ENCODE results near the gene GRK3. TPM values are rescaled to one million over a fixed set of nuclear protein-coding genes. Genes with fewer than 3 reads are reported as not detected.

The GRK3 gene
- total RNA-seq, 3 donors from 2014 or later (not counting 1 experiment from before 2014, with no cell fraction given): 2.2 to 7.2 (median 3.8) TPM

- no peaks in the 10 kb centered on the region for H3K36me3 ChIP-seq (ENCODE audit: control insufficient read depth, insufficient read depth, low read length)
- no peaks in the 10 kb centered on the region for H3K4me1 ChIP-seq (ENCODE audit: control insufficient read depth, insufficient read depth, low read length)
- Mint-ChIP-seq H3K9me3 (no peaks in the 10 kb centered on the region), H3K27ac (no peak overlapping the region), H3K36me3 (no peaks in the 10 kb centered on the region), H3K27me3 (ENCODE audit: low read depth in 2 of 2) (peaks cover 0 to 2% of the 10 kb centered on the region in 2 donors), H3K4me1 (no peaks in the 10 kb centered on the region), H3K4me3 (no peak overlapping the region)
- no peak overlapping the region for H3K27ac ChIP-seq (ENCODE audit: low read length)
- H3K4me3 ChIP-seq (ENCODE audit: low read length): no peak overlapping the region
- H3K9me3 ChIP-seq (ENCODE audit: control insufficient read depth, insufficient read depth, low read length): no peaks in the 10 kb centered on the region
- intact Hi-C loops (cut with micrococcal nuclease): no loop called here
- ATAC-seq: no peak
- no peak for DNase-seq
- no peak for TF ChIP-seq CTCF (IDR thresholded peaks at IDR 0.05)
- 92% methylated on average over 6 of the region's 6 CpGs for WGBS (ENCODE audit: insufficient coverage)
- H3K27me3 ChIP-seq (ENCODE audit: control insufficient read depth, insufficient read depth, low read length): no peaks in the 10 kb centered on the region
These were observed 116.5 kb downstream of the GRK3 start for GRCh38 chr22:25680956-25681355.

GRCh38 chr22:25682109-25682508, 117.6 kb downstream of the GRK3 start:
- H3K9me3 ChIP-seq (ENCODE audit: control insufficient read depth, insufficient read depth, low read length): no peaks in the 10 kb centered on the region
- H3K27ac ChIP-seq (ENCODE audit: low read length): no peak overlapping the region
- DNase-seq (no peak), ATAC-seq (no peak)
- no peak for TF ChIP-seq CTCF (IDR thresholded peaks at IDR 0.05)
- H3K36me3 ChIP-seq (ENCODE audit: control insufficient read depth, insufficient read depth, low read length): no peaks in the 10 kb centered on the region
- intact Hi-C loops (cut with micrococcal nuclease): no loop called here
- no peaks in the 10 kb centered on the region for H3K27me3 ChIP-seq (ENCODE audit: control insufficient read depth, insufficient read depth, low read length)
- Mint-ChIP-seq H3K4me1 (no peaks in the 10 kb centered on the region), H3K27me3 (ENCODE audit: low read depth in 2 of 2) (peaks cover 0 to 2% of the 10 kb centered on the region in 2 donors), H3K4me3 (no peak overlapping the region), H3K36me3 (no peaks in the 10 kb centered on the region), H3K27ac (no peak overlapping the region), H3K9me3 (no peaks in the 10 kb centered on the region)
- H3K4me3 ChIP-seq (ENCODE audit: low read length): no peak overlapping the region
- no peaks in the 10 kb centered on the region for H3K4me1 ChIP-seq (ENCODE audit: control insufficient read depth, insufficient read depth, low read length)
- WGBS (ENCODE audit: insufficient coverage): 96% methylated on average over 3 of the region's 3 CpGs

GRCh38 chr22:25688627-25689026, 124.2 kb downstream of the GRK3 start:
- no peaks in the 10 kb centered on the region for H3K36me3 Mint-ChIP-seq
- no peak overlapping the region for H3K27ac Mint-ChIP-seq
- H3K4me1 Mint-ChIP-seq: no peaks in the 10 kb centered on the region
- Histone ChIP-seq H3K4me3 (ENCODE audit: low read length) (no peak overlapping the region), H3K4me1 (ENCODE audit: control insufficient read depth, insufficient read depth, low read length) (no peaks in the 10 kb centered on the region), H3K27me3 (ENCODE audit: control insufficient read depth, insufficient read depth, low read length) (no peaks in the 10 kb centered on the region), H3K36me3 (ENCODE audit: control insufficient read depth, insufficient read depth, low read length) (no peaks in the 10 kb centered on the region), H3K9me3 (ENCODE audit: control insufficient read depth, insufficient read depth, low read length) (no peaks in the 10 kb centered on the region), H3K27ac (ENCODE audit: low read length) (no peak overlapping the region)
- intact Hi-C loops (cut with micrococcal nuclease): no loop called here
- ATAC-seq (no peak), DNase-seq (no peak)
- H3K4me3 Mint-ChIP-seq: no peak overlapping the region
- WGBS (ENCODE audit: insufficient coverage): 98% methylated on average over 5 of the region's 5 CpGs
- H3K27me3 Mint-ChIP-seq (ENCODE audit: low read depth in 2 of 2): no peaks in the 10 kb centered on the region
- TF ChIP-seq CTCF (IDR thresholded peaks at IDR 0.05): no peak
- no peaks in the 10 kb centered on the region for H3K9me3 Mint-ChIP-seq

- ATAC-seq (no peak), DNase-seq (no peak)
- Mint-ChIP-seq H3K27ac (no peak overlapping the region), H3K4me3 (no peak overlapping the region), H3K36me3 (no peaks in the 10 kb centered on the region), H3K9me3 (no peaks in the 10 kb centered on the region), H3K4me1 (no peaks in the 10 kb centered on the region), H3K27me3 (ENCODE audit: low read depth in 2 of 2) (no peaks in the 10 kb centered on the region)
- 85% methylated on average over 2 of the region's 2 CpGs for WGBS (ENCODE audit: insufficient coverage)
- no peak for TF ChIP-seq CTCF (IDR thresholded peaks at IDR 0.05)
- Histone ChIP-seq H3K27ac (ENCODE audit: low read length) (no peak overlapping the region), H3K4me1 (ENCODE audit: control insufficient read depth, insufficient read depth, low read length) (no peaks in the 10 kb centered on the region), H3K4me3 (ENCODE audit: low read length) (no peak overlapping the region), H3K27me3 (ENCODE audit: control insufficient read depth, insufficient read depth, low read length) (no peaks in the 10 kb centered on the region), H3K9me3 (ENCODE audit: control insufficient read depth, insufficient read depth, low read length) (no peaks in the 10 kb centered on the region), H3K36me3 (ENCODE audit: control insufficient read depth, insufficient read depth, low read length) (no peaks in the 10 kb centered on the region)
- intact Hi-C loops (cut with micrococcal nuclease): no loop called here
These were observed 125.2 kb downstream of the GRK3 start for GRCh38 chr22:25689631-25690030.
